Measurements from ENCODE around the gene NOXO1. TPM values are rescaled to one million over a fixed set of nuclear protein-coding genes. Genes with fewer than 3 reads are reported as not detected.

Gene NOXO1
- total RNA-seq, 1 experiment from 2014 or later: 3.4 TPM

DNA sequence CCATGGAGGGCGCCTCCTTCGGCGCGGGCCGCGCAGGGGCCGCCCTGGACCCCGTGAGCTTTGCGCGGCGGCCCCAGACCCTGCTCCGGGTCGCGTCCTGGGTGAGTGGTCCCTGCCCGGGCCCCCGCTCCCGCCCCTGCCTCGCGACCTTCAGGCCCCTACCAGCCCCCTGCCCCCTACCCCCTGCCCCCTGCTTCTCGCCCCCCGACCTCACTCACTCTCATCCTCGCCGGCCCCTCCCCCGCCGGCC, 8.8 kb upstream of the NOXO1 start:
- H3K9ac ChIP-seq (ENCODE audit: low read length): no peak overlapping the region
- H3K4me1 ChIP-seq (ENCODE audit: insufficient read depth, low read length): peaks cover 14% of the 10 kb centered on the region
- intact Hi-C loops (cut with micrococcal nuclease): no loop called here
- no peak overlapping the region for H2AFZ ChIP-seq (ENCODE audit: low read length)
- no TSS peak for BruUV-seq (replicated peaks)
- ChIA-PET CTCF (interaction anchor here (0.6 kb wide), 1 partner anchor 151 kb away, joined by 3 read pairs; no protein-coding TSS in a partner anchor), POLR2A (ENCODE audit: unreplicated experiment) (no interaction called here)
- peaks cover 11% of the 10 kb centered on the region for H3K79me2 ChIP-seq (ENCODE audit: low read length)
- H3K4me3 ChIP-seq (ENCODE audit: low read length): peak overlapping the region; percentile 52; the same call in 1 of the 2 replicates
- H4K20me1 ChIP-seq (ENCODE audit: low read length): no peaks in the 10 kb centered on the region
- no peak overlapping the region for H3K27ac ChIP-seq (ENCODE audit: low read length)
- no peak for DNase-seq
- peak overlapping the region; percentile 65; the same call in 1 of the 2 replicates for H3K4me2 ChIP-seq (ENCODE audit: low read length)
- no peaks in the 10 kb centered on the region for H3K9me2 ChIP-seq (replicated peaks; ENCODE audit: low read length)
- H3K27me3 ChIP-seq (ENCODE audit: low read length): no peaks in the 10 kb centered on the region
- no peaks in the 10 kb centered on the region for H3K9me3 ChIP-seq (ENCODE audit: low read length)
- TF ChIP-seq CTCF (conservative IDR thresholded peaks at IDR 0.05; ENCODE audit: low read depth, low read length) (no peak), EZH2 (IDR thresholded peaks at IDR 0.05; ENCODE audit: low read length, unreplicated experiment) (no peak), EZH2phosphoT487 (IDR thresholded peaks at IDR 0.05; ENCODE audit: borderline replicate concordance, low read length) (no peak)
- H3K36me3 ChIP-seq (ENCODE audit: low read depth, low read length): no peaks in the 10 kb centered on the region; the same call in 1 of the 2 replicates
- no peak for ATAC-seq
- H3F3A ChIP-seq (ENCODE audit: low read length, unreplicated experiment): no peaks in the 10 kb centered on the region

DNA sequence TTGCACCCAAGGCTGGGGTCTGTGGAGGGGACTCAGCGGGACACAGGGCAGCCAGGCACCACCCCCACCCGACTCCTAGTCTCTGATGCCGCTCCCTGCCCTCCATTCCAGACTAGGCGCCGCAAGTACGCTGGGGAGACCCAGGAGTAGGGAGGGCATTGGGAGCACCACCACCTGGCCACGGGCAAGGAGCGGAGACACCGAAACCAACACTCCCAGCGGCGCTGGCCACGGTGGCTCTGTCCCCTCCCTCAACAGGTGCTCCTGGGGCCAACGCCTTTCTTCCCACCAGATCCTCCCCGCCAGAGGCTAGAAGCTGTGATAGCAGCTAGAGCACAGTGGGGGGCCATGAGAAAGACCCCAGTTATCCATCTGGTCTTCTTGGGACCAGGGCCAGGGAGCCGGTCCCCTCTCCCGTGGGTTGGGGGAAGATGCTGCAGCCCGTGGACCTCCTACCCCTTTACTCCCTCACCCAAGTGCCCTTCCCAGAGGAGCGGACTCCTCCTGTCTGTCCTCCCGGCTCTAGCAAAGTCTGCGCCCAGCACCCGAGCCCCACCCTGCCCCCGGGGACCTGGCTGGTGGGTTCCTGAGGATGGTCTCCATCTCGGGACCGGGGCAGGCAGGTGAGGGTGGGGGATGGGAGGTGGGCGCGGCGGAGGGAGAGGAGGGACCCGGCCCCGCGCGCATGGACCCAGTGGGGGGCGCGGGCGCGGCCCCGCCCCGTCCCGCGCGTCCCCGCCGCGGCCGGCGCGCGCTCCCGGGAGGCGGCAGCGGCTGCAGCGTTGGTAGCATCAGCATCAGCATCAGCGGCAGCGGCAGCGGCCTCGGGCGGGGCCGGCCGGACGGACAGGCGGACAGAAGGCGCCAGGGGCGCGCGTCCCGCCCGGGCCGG, 8.2 kb upstream of the NOXO1 start, which contains the start of gene SYNGR3:
TSS of gene SYNGR3 (plus strand) at position 762 of the 892 bp plus-strand sequence. CDS start 133 bp downstream, outside the sequence.
- Histone ChIP-seq H3K4me2 (ENCODE audit: low read length) (peak within 1 kb of the TSS; percentile 65), H3K27ac (ENCODE audit: low read length) (no peak within 1 kb of the TSS), H3K36me3 (ENCODE audit: low read depth, low read length) (no peaks in the 10 kb centered on the region; the same call in 1 of the 2 replicates), H3K4me3 (ENCODE audit: low read length) (peak within 1 kb of the TSS; percentile 52), H3K79me2 (ENCODE audit: low read length) (peaks cover 16% of the 10 kb centered on the region), H3K27me3 (ENCODE audit: low read length) (no peaks in the 10 kb centered on the region), H4K20me1 (ENCODE audit: low read length) (no peaks in the 10 kb centered on the region), H3F3A (ENCODE audit: low read length, unreplicated experiment) (no peaks in the 10 kb centered on the region), H2AFZ (ENCODE audit: low read length) (peak within 1 kb of the TSS; percentile 20; the same call in 1 of the 2 replicates), H3K9me2 (replicated peaks; ENCODE audit: low read length) (no peaks in the 10 kb centered on the region), H3K9me3 (ENCODE audit: low read length) (no peaks in the 10 kb centered on the region), H3K9ac (ENCODE audit: low read length) (no peak within 1 kb of the TSS), H3K4me1 (ENCODE audit: insufficient read depth, low read length) (peaks cover 18% of the 10 kb centered on the region)
- ATAC-seq: peak; percentile 14; the same call in 1 of the 2 replicates
- ChIA-PET CTCF (no interaction called here), POLR2A (ENCODE audit: unreplicated experiment) (no interaction called here)
- no peak for TF ChIP-seq CTCF (conservative IDR thresholded peaks at IDR 0.05; ENCODE audit: low read depth, low read length)
- TF ChIP-seq EZH2phosphoT487 (IDR thresholded peaks at IDR 0.05; ENCODE audit: borderline replicate concordance, low read length): no peak
- no peak for TF ChIP-seq EZH2 (IDR thresholded peaks at IDR 0.05; ENCODE audit: low read length, unreplicated experiment)
- BruUV-seq (replicated peaks): no TSS peak
- DNase-seq: peak; percentile 39
- intact Hi-C loops (cut with micrococcal nuclease): no loop called here

- Histone ChIP-seq H3K9me2 (replicated peaks; ENCODE audit: low read length) (no peaks in the 10 kb centered on the region), H3K4me2 (ENCODE audit: low read length) (no peak overlapping the region), H3K9ac (ENCODE audit: low read length) (no peak overlapping the region), H2AFZ (ENCODE audit: low read length) (no peak overlapping the region), H3K27me3 (ENCODE audit: low read length) (no peaks in the 10 kb centered on the region), H3K36me3 (ENCODE audit: low read depth, low read length) (no peaks in the 10 kb centered on the region; the same call in 1 of the 2 replicates), H3K4me3 (ENCODE audit: low read length) (no peak overlapping the region), H3F3A (ENCODE audit: low read length, unreplicated experiment) (peaks cover 3% of the 10 kb centered on the region), H3K79me2 (ENCODE audit: low read length) (peaks cover 19% of the 10 kb centered on the region), H3K27ac (ENCODE audit: low read length) (no peak overlapping the region), H3K9me3 (ENCODE audit: low read length) (no peaks in the 10 kb centered on the region), H3K4me1 (ENCODE audit: insufficient read depth, low read length) (peaks cover 21% of the 10 kb centered on the region), H4K20me1 (ENCODE audit: low read length) (no peaks in the 10 kb centered on the region)
- TF ChIP-seq EZH2phosphoT487 (IDR thresholded peaks at IDR 0.05; ENCODE audit: borderline replicate concordance, low read length) (no peak), CTCF (conservative IDR thresholded peaks at IDR 0.05; ENCODE audit: low read depth, low read length) (no peak), EZH2 (IDR thresholded peaks at IDR 0.05; ENCODE audit: low read length, unreplicated experiment) (no peak)
- CTCF ChIA-PET: no interaction called here
- POLR2A ChIA-PET (ENCODE audit: unreplicated experiment): no interaction called here
- ATAC-seq (no peak), DNase-seq (no peak)
- no TSS peak for BruUV-seq (replicated peaks)
- intact Hi-C loops (cut with micrococcal nuclease): no loop called here
Observed at GRCh38 chr16:1987198-1987597, 5.9 kb upstream of the NOXO1 start.

Data from PC-3 (cell line).